Stimulated activated CD4-positive, alpha-beta T cell treated with anti-CD3 and anti-CD28 coated beads, Interleukin-15, amount 100 ng/mL, for 48 hours (primary cell): ENCODE data around the gene RIBC2.
"Not testable (repeated sequence)": the region's sequence is repeated elsewhere in the genome, so short reads cannot be mapped to it uniquely, and the experiment has no call there.

ENCODE experiments used
- DNase-seq, 2 donors: peaks; one replicate each; pipeline ENCODE4 v3.0.0-alpha.2; 2020; ENCODE audit warnings: low read depth in 2 of 2

The RIBC2 gene

GRCh38 chr22:45448431-45448830 lies 34.9 kb downstream of the RIBC2 start:
- DNase-seq = no peak

GRCh38 chr22:45449442-45449841 lies 35.9 kb downstream of the RIBC2 start:
- not testable (repeated sequence) for DNase-seq

- no peak for DNase-seq
Observed at GRCh38 chr22:45450101-45450785, 36.8 kb downstream of the RIBC2 start.

GRCh38 chr22:45450921-45451651 lies 37.6 kb downstream of the RIBC2 start:
- no peak for DNase-seq

- no peak for DNase-seq
Observed at GRCh38 chr22:45451972-45452371, 38.5 kb downstream of the RIBC2 start.

- DNase-seq = no peak
Observed at GRCh38 chr22:45452565-45453379, 39.3 kb downstream of the RIBC2 start.

- no peak for DNase-seq
Observed at GRCh38 chr22:45453764-45454163, 40.3 kb downstream of the RIBC2 start.

- DNase-seq = no peak
Observed at GRCh38 chr22:45454275-45454674, 40.8 kb downstream of the RIBC2 start.

- no peak for DNase-seq
Observed at GRCh38 chr22:45455212-45455611, 41.7 kb downstream of the RIBC2 start.

GRCh38 chr22:45455621-45456020 lies 42.1 kb downstream of the RIBC2 start:
- no peak for DNase-seq

- no peak for DNase-seq
Observed at GRCh38 chr22:45456811-45457210, 43.3 kb downstream of the RIBC2 start.

GRCh38 chr22:45458532-45458931 lies 45.0 kb downstream of the RIBC2 start:
- no peak for DNase-seq

- DNase-seq = no peak
Observed at GRCh38 chr22:45459235-45459634, 45.7 kb downstream of the RIBC2 start.

- DNase-seq = no peak
Observed at GRCh38 chr22:45460288-45461109, 47.0 kb downstream of the RIBC2 start.

GRCh38 chr22:45462034-45462655 lies 48.7 kb downstream of the RIBC2 start:
- no peak for DNase-seq

- not testable (repeated sequence) for DNase-seq
Observed at GRCh38 chr22:45463691-45464090, 50.2 kb downstream of the RIBC2 start.

GRCh38 chr22:45465633-45466032 lies 52.1 kb downstream of the RIBC2 start:
- no peak for DNase-seq

GRCh38 chr22:45468872-45469271 lies 55.4 kb downstream of the RIBC2 start:
- DNase-seq = no peak

- DNase-seq = no peak
Observed at GRCh38 chr22:45469281-45470073, 56.0 kb downstream of the RIBC2 start.

- no peak for DNase-seq
Observed at GRCh38 chr22:45470871-45471270, 57.4 kb downstream of the RIBC2 start.
